PFSK-1 (cell line): ENCODE measurements around the gene U2SURP.

Source experiments
- FOXP2 ChIP-seq: optimal IDR thresholded peaks from 2 replicates; pipeline ENCODE3; 2011; ENCODE audit warnings: borderline replicate concordance, control low read depth, inconsistent platforms; ENCODE audit not compliant: insufficient read depth; ENCODE audit errors: extremely low read length, extremely low read depth
- POLR2AphosphoS5 ChIP-seq: IDR thresholded peaks from 2 replicates; pipeline ENCODE4 v1.6.1; 2012; ENCODE audit warnings: low read depth, mild to moderate bottlenecking, control low read depth, low read length, moderate library complexity
- REST ChIP-seq, 2 experiments: IDR thresholded peaks; 2 replicates each; pipeline versions ENCODE4 v1.6.1 to v1.8.0; 2011 to 2012; ENCODE audit warnings: low read depth in 2 of 2, low read length in 2 of 2, control low read depth in 1 of 2, inconsistent platforms in 1 of 2, mild to moderate bottlenecking in 1 of 2, moderate library complexity in 1 of 2; ENCODE audit not compliant: insufficient read depth in 1 of 2
- SIN3A ChIP-seq: IDR thresholded peaks from 2 replicates; pipeline ENCODE4 v1.6.1; 2012; ENCODE audit warnings: mild to moderate bottlenecking, low read length, moderate library complexity, borderline replicate concordance; ENCODE audit not compliant: insufficient read depth
- TAF1 ChIP-seq: IDR thresholded peaks from 2 replicates; pipeline ENCODE4 v1.6.1; 2012; ENCODE audit warnings: low read length, control low read depth, borderline replicate concordance; ENCODE audit not compliant: insufficient read depth

U2SURP gene

GRCh38 chr3:143099690-143100089, 98.3 kb downstream of the U2SURP start:
- no peak for TF ChIP-seq TAF1
- TF ChIP-seq POLR2AphosphoS5, result no peak
- no peak for TF ChIP-seq FOXP2

DNA sequence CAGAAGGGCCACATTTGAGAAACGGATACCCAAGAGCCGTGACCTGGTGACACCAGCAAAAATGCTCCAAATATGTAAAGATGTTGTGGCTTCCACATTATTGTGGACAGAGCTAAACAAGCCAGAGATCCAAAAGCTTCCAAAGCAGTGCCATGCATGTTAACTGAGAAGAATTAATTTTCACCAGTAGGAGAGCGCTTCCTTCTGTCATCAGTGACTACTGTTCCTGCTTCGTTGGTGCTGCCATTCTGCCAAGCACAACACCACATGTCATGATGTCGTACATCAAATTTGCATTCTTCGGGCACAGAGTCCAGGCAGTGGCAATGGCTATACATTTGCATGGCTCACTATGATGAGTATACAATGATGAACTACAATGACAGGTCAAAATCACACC, 99.1 kb downstream of the U2SURP start:
- TF ChIP-seq TAF1 (no peak), POLR2AphosphoS5 (no peak), FOXP2 (no peak), SIN3A (no peak), REST (IDR thresholded peaks at IDR 0.05; ENCODE audit: insufficient read depth in 1 of 2, low read depth in 2 of 2, low read length in 2 of 2) (no peak)

DNA sequence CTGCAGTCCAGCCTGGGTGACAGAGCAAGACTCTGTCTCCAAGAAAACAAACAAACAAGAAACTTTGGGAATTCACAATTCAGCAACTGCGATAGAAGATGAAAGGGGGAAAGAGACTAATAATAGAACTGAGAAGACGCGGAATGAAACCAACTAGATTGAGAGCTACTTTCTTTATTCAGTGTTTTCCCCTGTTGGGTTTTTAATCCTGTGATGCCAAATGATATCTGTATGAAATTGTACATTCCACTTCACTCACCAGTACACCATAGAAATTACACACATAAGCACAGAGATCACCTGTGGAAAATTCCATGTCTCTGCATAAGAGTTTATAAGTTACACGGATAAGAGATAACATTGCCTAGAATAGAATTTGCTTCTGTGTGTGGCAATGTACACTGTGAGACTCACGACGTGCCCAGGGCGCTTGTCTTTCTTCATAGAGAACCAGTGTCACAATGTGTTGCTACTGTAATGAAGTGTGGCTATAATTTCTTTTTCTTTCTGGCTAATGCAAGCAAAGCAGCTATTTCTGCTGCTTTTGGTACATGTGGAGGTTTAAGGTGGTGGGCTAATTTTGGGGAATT, 100.5 kb downstream of the U2SURP start:
- no peak for TF ChIP-seq TAF1
- no peak for TF ChIP-seq FOXP2
- TF ChIP-seq REST (IDR thresholded peaks at IDR 0.05; ENCODE audit: insufficient read depth in 1 of 2, low read depth in 2 of 2, low read length in 2 of 2), result no peak
- TF ChIP-seq SIN3A, result no peak
- no peak for TF ChIP-seq POLR2AphosphoS5

DNA sequence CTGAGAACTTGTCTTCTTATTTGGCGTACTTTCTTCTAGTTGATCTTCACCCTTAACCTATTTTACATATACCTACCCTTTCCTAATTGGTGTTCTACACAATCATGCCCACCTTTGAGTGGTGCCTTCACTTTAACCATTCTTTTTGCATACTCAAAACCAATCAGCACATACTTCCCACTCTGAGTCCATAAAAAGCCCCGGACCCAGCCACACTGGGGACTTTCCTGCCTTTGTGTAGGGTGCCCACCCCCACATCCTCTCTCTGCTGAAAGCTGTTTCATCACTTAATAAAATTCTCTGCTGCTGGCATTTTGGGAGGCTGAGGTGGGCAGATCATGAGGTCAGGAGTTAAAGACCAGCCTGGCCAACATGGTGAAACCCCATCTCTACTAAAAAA, 102.3 kb downstream of the U2SURP start:
- TF ChIP-seq REST (IDR thresholded peaks at IDR 0.05; ENCODE audit: insufficient read depth in 1 of 2, low read depth in 2 of 2, low read length in 2 of 2), result no peak

DNA sequence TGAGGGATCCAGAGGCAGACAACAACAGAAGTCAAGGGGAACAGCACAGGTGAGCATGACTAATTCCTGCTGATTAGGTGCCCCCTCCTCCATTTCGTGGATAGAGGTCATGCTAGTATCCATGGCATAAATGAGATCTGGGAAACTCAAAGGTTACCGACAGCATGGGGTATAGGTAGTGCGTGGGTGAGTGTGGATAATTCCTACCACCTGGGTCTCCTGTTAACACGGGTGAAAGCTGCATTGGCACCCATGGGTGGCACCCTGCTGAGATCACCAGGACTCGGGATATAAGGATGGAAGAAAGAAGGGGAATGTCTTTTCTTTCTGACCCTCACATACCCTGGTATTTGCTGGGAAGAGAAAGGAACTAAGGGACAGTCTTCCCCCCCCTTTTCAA, 103.8 kb downstream of the U2SURP start:
- TF ChIP-seq POLR2AphosphoS5, result no peak
- no peak for TF ChIP-seq TAF1
- no peak for TF ChIP-seq FOXP2
- no peak for TF ChIP-seq SIN3A
- TF ChIP-seq REST (IDR thresholded peaks at IDR 0.05; ENCODE audit: insufficient read depth in 1 of 2, low read depth in 2 of 2, low read length in 2 of 2), result no peak
